ENCODE measurements around the gene KIF19.

DNA sequence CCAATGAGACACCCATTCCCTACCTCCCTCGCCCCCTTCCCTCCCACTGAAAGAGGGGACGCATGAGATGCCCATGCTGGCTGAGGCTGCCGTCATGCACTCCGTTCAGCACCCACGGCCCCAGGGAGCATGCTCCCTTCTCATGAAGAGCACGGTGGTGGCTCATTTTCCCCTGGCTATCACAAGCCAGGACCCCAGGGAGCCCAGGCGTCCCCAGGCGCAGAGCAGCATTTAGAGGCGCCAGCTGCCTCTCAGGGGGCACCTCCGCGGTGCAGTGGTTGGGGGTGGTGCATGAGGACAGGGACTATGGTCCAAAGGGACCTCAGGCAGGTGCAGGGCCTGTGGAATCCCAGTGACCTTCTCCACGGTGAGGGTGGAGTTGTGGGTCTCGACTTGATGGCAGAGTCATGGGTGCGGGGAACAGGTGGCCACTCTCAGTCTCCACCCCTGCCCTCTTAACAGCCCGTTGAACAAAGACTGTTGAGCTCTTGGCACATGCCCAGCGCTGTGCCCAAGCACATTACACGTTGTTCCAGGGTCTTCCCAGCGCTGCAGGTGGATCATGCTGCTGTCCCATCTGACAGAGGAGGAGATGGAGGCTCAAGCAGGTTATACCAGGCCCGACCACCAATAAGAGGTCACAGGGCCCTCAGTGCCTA lies 13.6 kb downstream of the KIF19 start:
- TF ChIP-seq CTCF (IDR thresholded peaks at IDR 0.05) (no peak), POLR2A (IDR thresholded peaks at IDR 0.05) (no peak), POLR2AphosphoS5 (IDR thresholded peaks at IDR 0.05) (no peak)
